HUES64 (cell line): ENCODE data around the gene FAM187B.
A peak's percentile ranks its signal among the peaks of the same experiment; 100 is the strongest.

Source experiments
- H3K27ac ChIP-seq: 2 replicates; pipeline ENCODE4 v1.7.0; 2013; ENCODE audit warnings: low read depth, low read length, inconsistent platforms
- H3K27me3 ChIP-seq: 2 replicates; pipeline ENCODE4 v1.6.1; 2013; ENCODE audit warnings: mild to moderate bottlenecking, low read length; ENCODE audit not compliant: insufficient read depth
- H3K36me3 ChIP-seq: 2 replicates; pipeline ENCODE4 v1.6.1; 2013; ENCODE audit warnings: mild to moderate bottlenecking, low read length; ENCODE audit not compliant: insufficient read depth
- H3K4me1 ChIP-seq: 2 replicates; pipeline ENCODE4 v1.6.1; 2013; ENCODE audit warnings: mild to moderate bottlenecking, low read length, moderate library complexity; ENCODE audit not compliant: insufficient read depth
- H3K4me3 ChIP-seq: 2 replicates; pipeline ENCODE4 v1.5.1; 2013; ENCODE audit warnings: mild to moderate bottlenecking, low read length, moderate library complexity
- H3K9ac ChIP-seq: 2 replicates; pipeline ENCODE4 v1.6.1; 2013; ENCODE audit warnings: mild to moderate bottlenecking, low read depth, low read length
- H3K9me3 ChIP-seq: 2 replicates; pipeline ENCODE4 v1.6.1; 2013; ENCODE audit warnings: low read depth, low read length; ENCODE audit not compliant: insufficient read depth
- WGBS: fragments of 150-250, 120-280 bp; methylation state at CpG from one replicate; pipeline ENCODE4 v1.1.7; 2013; ENCODE audit warnings: missing lambda C conversion rate; 5-methylcytosine and 5-hydroxymethylcytosine counted together

FAM187B gene

DNA sequence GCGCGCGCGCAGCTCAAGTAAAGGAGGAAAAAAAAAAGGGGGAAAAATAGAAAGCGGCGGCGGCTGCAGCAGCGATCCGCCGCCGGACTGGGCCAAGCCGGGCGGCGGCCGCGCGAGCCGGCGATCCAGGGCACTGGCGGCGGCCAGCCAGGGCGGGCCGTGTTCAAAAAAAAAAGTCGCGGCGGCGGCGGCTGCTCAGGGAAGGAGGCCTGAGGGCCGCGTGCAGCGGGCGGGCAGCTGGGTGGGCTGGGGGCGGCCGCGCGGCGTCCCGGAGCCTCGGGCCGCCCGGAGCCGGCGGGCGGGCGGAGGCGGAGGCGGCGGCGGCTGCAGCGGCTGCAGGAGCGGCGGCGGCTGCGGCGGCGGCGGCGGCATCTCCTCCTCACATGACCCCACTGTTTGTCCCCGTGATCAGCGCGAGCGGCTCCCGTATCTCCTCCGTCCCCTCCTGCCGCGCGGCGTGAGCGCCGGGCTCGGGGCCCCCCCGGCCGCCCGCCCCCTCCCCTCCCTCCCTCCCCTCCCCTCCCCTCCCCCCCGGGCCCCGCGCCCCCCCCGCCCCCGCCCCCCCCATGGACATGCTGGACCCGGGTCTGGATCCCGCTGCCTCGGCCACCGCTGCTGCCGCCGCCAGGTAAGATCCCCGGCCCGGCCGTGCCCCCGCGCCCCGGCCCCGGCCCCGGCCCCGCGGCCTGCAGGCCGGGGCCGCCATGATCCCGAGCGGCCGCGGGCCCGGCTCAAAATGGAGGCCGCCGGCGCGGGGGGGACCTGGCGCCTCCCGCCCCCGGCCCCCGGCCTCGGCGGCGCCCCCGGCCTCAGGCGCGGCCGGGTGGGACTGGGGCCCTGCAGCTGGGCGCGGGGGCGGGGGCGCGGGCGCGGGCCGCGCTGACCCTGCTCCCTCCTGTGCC is 40.2 kb upstream of the FAM187B start, which contains the start of gene USF2:
Gene USF2, plus strand, starts transcription at position 427 of the 902 bp plus-strand sequence. Its CDS starts 140 bp downstream, at position 567.
- H3K9ac ChIP-seq, result peak within 1 kb of the TSS; percentile 96
- H3K4me1 ChIP-seq, result 0 out of 2 replicates have a peak, but pooled peaks cover 3% of the 10 kb centered on the region
- H3K27ac ChIP-seq, result peak within 1 kb of the TSS; percentile 93
- WGBS, result under 1% methylated on average over 105 of the region's 126 CpGs
- H3K36me3 ChIP-seq, result peaks cover 65% of the 10 kb centered on the region
- H3K9me3 ChIP-seq, result no peaks in the 10 kb centered on the region
- no peaks in the 10 kb centered on the region for H3K27me3 ChIP-seq
- peak within 1 kb of the TSS; percentile 82 for H3K4me3 ChIP-seq

GRCh38 chr19:35267818-35268535 is 39.4 kb upstream of the FAM187B start:
- Histone ChIP-seq H3K9ac (peak overlapping the region; percentile 94), H3K27ac (peak overlapping the region; percentile 88), H3K9me3 (no peaks in the 10 kb centered on the region), H3K36me3 (peaks cover 65% of the 10 kb centered on the region), H3K4me3 (peak overlapping the region; percentile 81), H3K4me1 (0 out of 2 replicates have a peak, but pooled peaks cover 3% of the 10 kb centered on the region), H3K27me3 (no peaks in the 10 kb centered on the region)
- WGBS, result under 1% methylated on average over 96 of the region's 100 CpGs

DNA sequence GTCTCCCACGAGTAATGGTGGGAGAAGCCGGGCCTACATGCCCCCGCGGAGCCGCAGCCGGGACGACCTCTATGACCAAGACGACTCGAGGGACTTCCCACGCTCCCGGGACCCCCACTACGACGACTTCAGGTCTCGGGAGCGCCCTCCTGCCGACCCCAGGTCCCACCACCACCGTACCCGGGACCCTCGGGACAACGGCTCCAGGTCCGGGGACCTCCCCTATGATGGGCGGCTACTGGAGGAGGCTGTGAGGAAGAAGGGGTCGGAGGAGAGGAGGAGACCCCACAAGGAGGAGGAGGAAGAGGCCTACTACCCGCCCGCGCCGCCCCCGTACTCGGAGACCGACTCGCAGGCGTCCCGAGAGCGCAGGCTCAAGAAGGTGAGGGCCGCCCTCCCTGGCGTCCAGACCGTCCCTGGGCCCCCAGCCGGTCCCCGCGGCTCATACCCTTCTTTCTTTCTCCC is 38.8 kb upstream of the FAM187B start:
- Histone ChIP-seq H3K36me3 (peaks cover 70% of the 10 kb centered on the region), H3K9me3 (no peaks in the 10 kb centered on the region), H3K27ac (peak overlapping the region; percentile 88), H3K4me3 (peak overlapping the region; percentile 81), H3K4me1 (0 out of 2 replicates have a peak, but pooled peaks cover 3% of the 10 kb centered on the region), H3K9ac (peak overlapping the region; percentile 94), H3K27me3 (no peaks in the 10 kb centered on the region)
- 25% methylated on average over 40 of the region's 40 CpGs for WGBS

GRCh38 chr19:35266520-35267352 is 38.2 kb upstream of the FAM187B start:
- Histone ChIP-seq H3K36me3 (peaks cover 72% of the 10 kb centered on the region), H3K4me1 (0 out of 2 replicates have a peak, but pooled peaks cover 3% of the 10 kb centered on the region), H3K9ac (peak overlapping the region; percentile 94), H3K27me3 (no peaks in the 10 kb centered on the region), H3K9me3 (no peaks in the 10 kb centered on the region), H3K27ac (peak overlapping the region; percentile 88), H3K4me3 (peak overlapping the region; percentile 81)
- 69% methylated on average over 37 of the region's 39 CpGs for WGBS

- Histone ChIP-seq H3K9me3 (no peaks in the 10 kb centered on the region), H3K4me1 (0 out of 2 replicates have a peak, but pooled peaks cover 3% of the 10 kb centered on the region), H3K4me3 (no peak overlapping the region), H3K9ac (no peak overlapping the region), H3K27me3 (no peaks in the 10 kb centered on the region), H3K36me3 (peaks cover 72% of the 10 kb centered on the region), H3K27ac (0 out of 2 replicates have a peak overlapping the region, but pooled peaks have one; percentile 25)
- WGBS, result 94% methylated on average over 10 of the region's 10 CpGs
Measured at GRCh38 chr19:35265900-35266519, 37.5 kb upstream of the FAM187B start.

DNA sequence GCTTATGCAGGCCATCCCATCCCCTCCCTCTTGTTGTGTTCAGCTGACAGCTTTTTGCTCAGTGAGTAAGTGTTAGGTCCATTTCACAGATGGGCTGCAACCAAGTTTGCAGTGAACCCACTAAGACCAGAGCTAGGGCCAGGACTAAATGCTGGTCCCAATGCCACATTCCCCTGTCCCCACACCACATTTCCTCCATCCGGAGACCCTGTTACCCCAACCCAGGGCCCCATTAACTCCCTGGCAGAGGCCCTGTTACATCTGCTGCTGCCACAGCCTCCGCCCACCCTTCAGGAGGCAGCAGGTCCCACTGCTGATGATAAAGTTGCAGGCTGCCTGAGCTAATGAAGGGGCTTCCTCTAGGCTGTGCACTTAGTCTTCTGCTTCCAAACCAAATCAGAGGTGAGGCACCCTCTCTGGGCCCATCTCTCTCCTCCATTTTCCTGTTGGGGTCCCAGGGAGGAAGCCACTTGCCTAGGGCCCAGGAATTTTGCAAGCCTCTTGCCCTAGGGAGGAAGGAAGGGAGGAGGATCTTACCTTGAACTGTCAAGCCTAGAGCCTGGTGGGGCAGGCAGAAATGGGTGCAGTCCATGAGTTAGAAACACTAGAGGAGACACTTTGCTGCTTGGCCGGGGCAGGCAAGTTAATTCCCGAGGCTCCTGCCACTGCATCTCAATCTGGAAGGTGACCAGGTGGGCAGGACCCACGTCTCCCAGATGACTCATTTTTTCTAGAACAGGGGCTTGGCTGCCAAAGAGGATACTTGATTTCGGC is 36.8 kb upstream of the FAM187B start:
- 90% methylated on average over 6 of the region's 6 CpGs for WGBS

GRCh38 chr19:35264268-35265125 is 36.0 kb upstream of the FAM187B start:
- Histone ChIP-seq H3K9me3 (no peaks in the 10 kb centered on the region), H3K9ac (no peak overlapping the region), H3K4me1 (no peaks in the 10 kb centered on the region), H3K27me3 (no peaks in the 10 kb centered on the region), H3K4me3 (no peak overlapping the region), H3K27ac (no peak overlapping the region), H3K36me3 (peaks cover 71% of the 10 kb centered on the region)
- WGBS, result 90% methylated on average over 7 of the region's 7 CpGs

More for the DNA sequence above, 36.8 kb upstream of the FAM187B start:
- H3K9me3 ChIP-seq, result no peaks in the 10 kb centered on the region
- no peaks in the 10 kb centered on the region for H3K27me3 ChIP-seq
- H3K27ac ChIP-seq, result 0 out of 2 replicates have a peak overlapping the region, but pooled peaks have one; percentile 25
- 0 out of 2 replicates have a peak, but pooled peaks cover 3% of the 10 kb centered on the region for H3K4me1 ChIP-seq
- H3K36me3 ChIP-seq, result peaks cover 69% of the 10 kb centered on the region
- H3K9ac ChIP-seq, result no peak overlapping the region
- no peak overlapping the region for H3K4me3 ChIP-seq

DNA sequence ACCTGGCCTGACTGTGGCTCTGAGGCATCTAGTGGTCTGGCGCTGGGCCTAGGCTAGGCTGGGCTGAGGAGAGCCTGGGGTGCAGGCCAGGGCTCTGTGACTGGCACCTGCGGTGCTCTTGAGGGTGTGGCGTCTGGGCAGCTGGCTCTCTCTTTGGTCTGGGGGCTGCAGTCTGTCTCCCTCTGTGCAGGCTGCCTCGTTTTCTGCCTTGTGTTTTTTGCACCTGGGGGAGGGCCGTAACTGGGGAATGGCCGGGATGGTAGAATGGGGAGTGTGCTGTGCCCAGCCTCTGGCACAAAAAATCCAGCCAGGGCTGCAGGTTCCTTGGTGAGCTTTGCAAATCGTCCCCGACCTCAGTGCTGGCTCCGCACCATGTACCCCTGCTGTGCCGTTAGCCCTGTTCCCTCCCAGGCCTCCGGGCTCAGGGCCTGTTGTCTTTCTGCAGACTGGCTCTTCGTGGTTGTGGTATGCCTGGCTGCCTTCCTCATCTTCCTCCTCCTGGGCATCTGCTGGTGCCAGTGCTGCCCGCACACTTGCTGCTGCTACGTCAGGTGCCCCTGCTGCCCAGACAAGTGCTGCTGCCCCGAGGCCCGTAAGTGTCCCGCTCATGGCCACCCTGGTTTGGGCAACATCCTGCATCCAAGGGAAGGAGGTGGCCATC is 33.7 kb upstream of the FAM187B start:
- Histone ChIP-seq H3K27ac (no peak overlapping the region), H3K27me3 (no peaks in the 10 kb centered on the region), H3K4me1 (no peaks in the 10 kb centered on the region), H3K36me3 (peaks cover 89% of the 10 kb centered on the region), H3K4me3 (no peak overlapping the region), H3K9me3 (no peaks in the 10 kb centered on the region), H3K9ac (no peak overlapping the region; the same call in 1 of the 2 replicates)
- 87% methylated on average over 17 of the region's 17 CpGs for WGBS
